GM19397 (cell line): ENCODE measurements around the gene CCDC27.

ENCODE experiments used
- ATAC-seq: cut with Tn5 transposase; IDR thresholded peaks from one replicate; pipeline ENCODE4 v1.9.1; 2021; ENCODE audit warnings: mild to moderate bottlenecking, moderate library complexity; ENCODE audit not compliant: unreplicated experiment

The CCDC27 gene

DNA sequence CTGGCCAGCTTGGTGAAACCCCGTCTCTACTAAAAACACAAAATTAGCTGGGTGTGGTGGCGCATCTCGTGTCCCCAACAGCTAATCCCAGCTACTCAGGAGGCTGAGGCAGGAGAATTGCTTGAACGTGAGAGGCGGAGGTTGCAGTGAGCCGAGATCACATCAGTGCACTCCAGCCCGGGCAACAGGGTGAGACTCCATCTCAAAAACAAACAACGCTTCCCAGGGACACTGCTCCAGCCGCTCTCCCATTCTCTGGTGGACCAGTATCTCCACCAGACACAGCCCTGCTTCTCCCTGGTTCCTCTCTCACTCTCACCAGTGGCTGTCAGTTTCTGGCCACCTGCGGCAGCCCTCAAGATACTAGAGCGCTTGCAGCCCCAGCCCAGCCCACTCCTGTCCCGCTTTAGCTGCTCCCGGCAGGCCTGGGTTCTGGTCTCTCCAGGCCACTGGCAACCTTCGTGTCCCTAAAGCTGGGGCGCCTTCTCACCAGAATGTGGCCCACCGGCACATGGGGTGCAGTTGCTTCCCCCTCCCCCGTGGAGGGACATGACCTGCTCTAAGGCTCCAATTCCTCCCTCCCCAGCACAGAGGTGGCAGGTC lies 65.0 kb downstream of the CCDC27 start:
- no peak for ATAC-seq

- no peak for ATAC-seq
These were observed 65.8 kb downstream of the CCDC27 start for GRCh38 chr1:3817821-3818597.

DNA sequence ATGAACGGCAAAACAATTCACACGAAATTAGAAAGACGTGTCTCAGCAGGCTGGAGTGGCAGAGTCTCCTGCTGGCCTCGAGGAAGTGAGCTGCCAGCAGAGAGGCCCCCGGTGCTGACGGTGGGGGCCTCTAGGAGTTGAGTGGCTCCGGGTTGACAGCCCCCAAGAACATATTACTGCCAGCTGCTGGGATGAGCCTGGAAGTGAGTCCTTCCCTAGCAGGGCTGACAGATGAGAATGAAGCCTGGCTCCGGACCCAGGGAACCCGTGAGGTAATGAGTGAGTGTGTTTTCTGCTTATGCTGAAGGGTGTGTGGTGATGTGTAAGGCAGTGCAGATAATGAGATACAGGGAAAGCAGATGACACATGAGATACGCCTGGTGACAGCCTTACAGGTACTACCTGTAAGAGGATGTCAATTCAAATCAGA lies 67.5 kb downstream of the CCDC27 start:
- no peak for ATAC-seq

GRCh38 chr1:3820316-3820715 lies 68.1 kb downstream of the CCDC27 start:
- ATAC-seq, result no peak

DNA sequence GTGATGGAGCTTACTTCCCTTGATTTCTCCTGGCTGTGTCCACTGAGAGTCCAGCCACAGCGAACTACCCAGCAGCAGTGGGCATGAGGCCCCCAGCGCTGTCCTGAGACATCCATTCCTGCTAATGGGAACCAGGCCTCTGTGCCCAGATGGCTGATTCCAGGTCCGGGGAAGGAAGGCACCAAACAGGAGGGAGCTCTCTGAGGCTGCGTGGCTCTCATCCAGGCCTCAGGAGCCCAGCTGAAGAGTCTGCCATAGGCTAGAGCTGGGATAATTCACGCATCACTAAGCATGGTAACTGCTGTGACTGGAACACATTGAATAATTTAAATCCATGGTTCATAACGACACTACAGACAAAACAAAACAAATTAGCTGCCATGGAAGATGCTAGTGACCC lies 68.8 kb downstream of the CCDC27 start:
- no peak for ATAC-seq
